DMS 273 (cell line): ENCODE measurements around the gene MBIP.
"Not testable (repeated sequence)": the region's sequence is repeated elsewhere in the genome, so short reads cannot be mapped to it uniquely, and the experiment has no call there.

Experiments
- DNase-seq: peaks from one replicate; lab custom pipeline; 2025; ENCODE audit not compliant: unreplicated experiment; lab: John Stamatoyannopoulos, UW

The MBIP gene

GRCh38 chr14:36320200-36320896 lies at the start of gene MBIP:
MBIP (minus strand) TSS chr14:36320637; CDS start chr14:36320588, 49 bp downstream.
- DNase-seq: peak; percentile 99

- DNase-seq: no peak
These were observed 47.7 kb upstream of the MBIP start for GRCh38 chr14:36367985-36368774.

GRCh38 chr14:36365766-36366165 lies 45.3 kb upstream of the MBIP start:
- no peak for DNase-seq

GRCh38 chr14:36363704-36364103 lies 43.3 kb upstream of the MBIP start:
- no peak for DNase-seq

GRCh38 chr14:36362648-36363047 lies 42.2 kb upstream of the MBIP start:
- no peak for DNase-seq

- DNase-seq: peak; percentile 19
These were observed 40.9 kb upstream of the MBIP start for GRCh38 chr14:36361210-36361853.

GRCh38 chr14:36356862-36357261 lies 36.4 kb upstream of the MBIP start:
- no peak for DNase-seq

- DNase-seq: peak; percentile 22
These were observed 25.6 kb upstream of the MBIP start for GRCh38 chr14:36346052-36346451.

GRCh38 chr14:36344211-36344610 lies 23.8 kb upstream of the MBIP start:
- DNase-seq: no peak

- not testable (repeated sequence) for DNase-seq
These were observed 21.4 kb upstream of the MBIP start for GRCh38 chr14:36341811-36342210.

- DNase-seq: no peak
These were observed 19.9 kb upstream of the MBIP start for GRCh38 chr14:36340276-36340890.

- DNase-seq: no peak
These were observed 19.4 kb upstream of the MBIP start for GRCh38 chr14:36339816-36340215.

- no peak for DNase-seq
These were observed 12.7 kb upstream of the MBIP start for GRCh38 chr14:36333119-36333518.

GRCh38 chr14:36327573-36327972 lies 7.1 kb upstream of the MBIP start:
- not testable (repeated sequence) for DNase-seq

- DNase-seq: no peak
These were observed 5.4 kb upstream of the MBIP start for GRCh38 chr14:36325853-36326252.

- no peak for DNase-seq
These were observed 4.5 kb upstream of the MBIP start for GRCh38 chr14:36324897-36325296.

GRCh38 chr14:36320897-36321381 lies 502 bp upstream of the MBIP start:
- DNase-seq: no peak

- DNase-seq: no peak
These were observed 588 bp downstream of the MBIP start for GRCh38 chr14:36319899-36320199.

GRCh38 chr14:36317650-36318049 lies 2.8 kb downstream of the MBIP start:
- no peak for DNase-seq

GRCh38 chr14:36316131-36316530 lies 4.3 kb downstream of the MBIP start:
- DNase-seq: no peak

GRCh38 chr14:36315159-36315853 lies 5.1 kb downstream of the MBIP start:
- no peak for DNase-seq
